K562 (cell line): Measurements from ENCODE around the gene AIG1. TPM values are rescaled to one million over a fixed set of nuclear protein-coding genes. Genes with fewer than 3 reads are reported as not detected.

Source experiments
- CHD1 ChIP-seq: fragments of 200-600 bp; sonication (generic); IDR thresholded peaks from one replicate; pipeline ENCODE4 v1.6.1; 2012; ENCODE audit warnings: mild to moderate bottlenecking, moderate library complexity, low read length, inconsistent platforms
- GATAD2A ChIP-seq: fragments of 450-650 bp; IDR thresholded peaks from 2 replicates; pipeline ENCODE4 v1.6.1; 2017
- GTF2F1 ChIP-seq: IDR thresholded peaks from 2 replicates; pipeline ENCODE4 v1.6.1; 2011; ENCODE audit warnings: low read depth, low read length, improper control_type of control experiment
- KDM5B ChIP-seq: fragments of 200-600 bp; sonication (generic); IDR thresholded peaks from 2 replicates; pipeline ENCODE4 v1.6.1; 2012; ENCODE audit warnings: low read depth, mild to moderate bottlenecking, moderate library complexity, low read length, control low read depth, inconsistent platforms; ENCODE audit not compliant: insufficient replicate concordance
- MAFG ChIP-seq: fragments of 450-650 bp; conservative IDR thresholded peaks from 2 replicates; pipeline ENCODE4 v1.6.1; 2016; ENCODE audit warnings: missing genetic modification characterization, missing compliant biosample characterization
- MCM2 ChIP-seq: fragments of 450-650 bp; IDR thresholded peaks from 2 replicates; pipeline ENCODE4 v1.6.1; 2017; ENCODE audit warnings: low read depth, mild to moderate bottlenecking
- SAP30 ChIP-seq: fragments of 200-600 bp; sonication (generic); IDR thresholded peaks from 2 replicates; pipeline ENCODE4 v1.6.1; 2012; ENCODE audit warnings: borderline replicate concordance, low read depth, mild to moderate bottlenecking, moderate library complexity, low read length, control low read depth, inconsistent platforms; ENCODE audit not compliant: insufficient read depth, poor library complexity, severe bottlenecking
- SIN3A ChIP-seq, 2 experiments: fragments of 150-350 bp in 1 of 2; IDR thresholded peaks; 2 replicates each; pipeline ENCODE4 v1.6.1; 2011 to 2016; ENCODE audit warnings: borderline replicate concordance in 2 of 2, low read depth in 2 of 2, low read length in 2 of 2, mild to moderate bottlenecking in 2 of 2, moderate library complexity in 2 of 2; ENCODE audit not compliant: control insufficient read depth in 1 of 2
- SMARCB1 ChIP-seq: IDR thresholded peaks from 2 replicates; pipeline ENCODE4 v1.6.1; 2011; ENCODE audit warnings: improper control_type of control experiment, low read depth; ENCODE audit not compliant: insufficient read length
- ZNF24 ChIP-seq: fragments of 450-650 bp; IDR thresholded peaks from 2 replicates; pipeline ENCODE4 v1.6.1; 2016
- ZNF431 ChIP-seq: sonication (generic); formaldehyde crosslinking; IDR thresholded peaks from 2 replicates; pipeline ENCODE4 v1.8.0; 2022; ENCODE audit warnings: mild to moderate bottlenecking, missing genetic modification reagents
- ZNF57 ChIP-seq: fragments of 450-650 bp; formaldehyde crosslinking; IDR thresholded peaks from 2 replicates; pipeline ENCODE4 v1.4.0; 2020; ENCODE audit warnings: mild to moderate bottlenecking, moderate library complexity
- ZNF584 ChIP-seq: fragments of 200-800 bp; sonication (Bioruptor generic); IDR thresholded peaks from 2 replicates; pipeline ENCODE4 v1.6.1; 2016; ENCODE audit warnings: low read depth, mild to moderate bottlenecking, missing genetic modification characterization, missing compliant biosample characterization
- ZNF707 ChIP-seq: fragments of 250-450 bp; sonication (Bioruptor Pico); conservative IDR thresholded peaks from 2 replicates; pipeline ENCODE4 v1.8.0; 2022; ENCODE audit warnings: inconsistent platforms, mild to moderate bottlenecking, moderate library complexity
- polyA plus RNA-seq, 8 experiments: library from polyadenylated mRNA; depleted of rRNA in 4 of 8; stranded (reverse) in 5 of 8; unstranded in 3 of 8; fragments of >200 nt; fragmentation: Nextera tagmentation in 2 of 8; fragmentation: Illumina TruSeq in 1 of 8; extraction: Ambion mirVana in 2 of 8; extraction: Trizol in 1 of 8; gene quantifications; 2 replicates each; pipeline versions ENCODE4 v1.2.1 to v1.2.3, GENCODE V29; 2011 to 2014; ENCODE audit warnings: inconsistent platforms in 1 of 8, missing spikeins in 1 of 8
- total RNA-seq, 7 experiments: library from RNA; depleted of rRNA in 6 of 7; stranded (reverse); fragments of >200 nt in 6 of 7; fragmentation: Illumina TruSeq in 2 of 7; extraction: Trizol in 2 of 7; gene quantifications; 2 replicates each; pipeline versions ENCODE4 v1.2.1 to v1.2.3, GENCODE V29; 2011 to 2021; ENCODE audit warnings: low replicate concordance in 1 of 7
- TF ChIP-seq, protein P1 (sequence below), 2 experiments: fragments of 450-650 bp in 1 of 2; IDR thresholded peaks; 2 replicates each; pipeline ENCODE4 v1.6.1; 2011 to 2017; ENCODE audit warnings: low read depth in 2 of 2, antibody characterized with exemption in 1 of 2, borderline replicate concordance in 1 of 2, low read length in 1 of 2, mild to moderate bottlenecking in 1 of 2, mixed read lengths in 1 of 2; ENCODE audit not compliant: control insufficient read depth in 1 of 2
- TF ChIP-seq, protein P2 (sequence below): fragments of 450-650 bp; formaldehyde crosslinking; IDR thresholded peaks from 2 replicates; pipeline ENCODE4 v1.4.0; 2020; ENCODE audit warnings: mild to moderate bottlenecking, moderate library complexity
- TF ChIP-seq, protein P3 (sequence below): fragments of 250-450 bp; sonication (Bioruptor Pico); IDR thresholded peaks from 2 replicates; pipeline ENCODE4 v1.5.0; 2020; ENCODE audit warnings: mild to moderate bottlenecking, borderline replicate concordance

AIG1 gene
- total and polyA plus RNA-seq, 9 of the 15 experiments (the other 6 are each of a cell fraction or from before 2014, with no cell fraction given) = 74.8 to 333 (median 127) TPM

DNA sequence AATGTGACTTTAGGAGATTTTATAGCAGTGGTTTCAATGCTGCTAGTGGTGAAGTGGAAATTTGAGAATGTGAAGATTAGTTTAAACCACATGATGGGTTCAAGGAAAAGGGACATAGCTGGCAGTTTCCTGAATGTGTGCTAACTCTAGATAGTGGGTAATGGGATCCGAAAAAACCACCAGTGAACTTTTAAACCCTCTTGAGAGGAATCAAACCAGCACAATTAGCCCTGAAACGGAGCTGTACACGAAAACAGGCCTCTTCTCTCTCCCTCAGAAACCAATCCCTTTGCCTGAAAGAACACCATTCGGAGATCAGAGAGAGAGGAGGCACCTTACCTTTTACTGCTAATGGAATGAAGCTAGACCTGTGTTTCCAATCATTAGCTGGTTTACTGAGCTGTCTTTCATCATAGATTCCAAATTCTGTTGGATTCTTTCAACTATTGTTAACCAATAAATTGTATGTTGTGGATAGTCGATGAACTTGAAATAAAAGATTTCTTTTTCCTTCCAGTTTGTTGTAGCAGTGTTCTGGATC lies 103.9 kb downstream of the AIG1 start (continued):
- TF ChIP-seq, protein P1, sequence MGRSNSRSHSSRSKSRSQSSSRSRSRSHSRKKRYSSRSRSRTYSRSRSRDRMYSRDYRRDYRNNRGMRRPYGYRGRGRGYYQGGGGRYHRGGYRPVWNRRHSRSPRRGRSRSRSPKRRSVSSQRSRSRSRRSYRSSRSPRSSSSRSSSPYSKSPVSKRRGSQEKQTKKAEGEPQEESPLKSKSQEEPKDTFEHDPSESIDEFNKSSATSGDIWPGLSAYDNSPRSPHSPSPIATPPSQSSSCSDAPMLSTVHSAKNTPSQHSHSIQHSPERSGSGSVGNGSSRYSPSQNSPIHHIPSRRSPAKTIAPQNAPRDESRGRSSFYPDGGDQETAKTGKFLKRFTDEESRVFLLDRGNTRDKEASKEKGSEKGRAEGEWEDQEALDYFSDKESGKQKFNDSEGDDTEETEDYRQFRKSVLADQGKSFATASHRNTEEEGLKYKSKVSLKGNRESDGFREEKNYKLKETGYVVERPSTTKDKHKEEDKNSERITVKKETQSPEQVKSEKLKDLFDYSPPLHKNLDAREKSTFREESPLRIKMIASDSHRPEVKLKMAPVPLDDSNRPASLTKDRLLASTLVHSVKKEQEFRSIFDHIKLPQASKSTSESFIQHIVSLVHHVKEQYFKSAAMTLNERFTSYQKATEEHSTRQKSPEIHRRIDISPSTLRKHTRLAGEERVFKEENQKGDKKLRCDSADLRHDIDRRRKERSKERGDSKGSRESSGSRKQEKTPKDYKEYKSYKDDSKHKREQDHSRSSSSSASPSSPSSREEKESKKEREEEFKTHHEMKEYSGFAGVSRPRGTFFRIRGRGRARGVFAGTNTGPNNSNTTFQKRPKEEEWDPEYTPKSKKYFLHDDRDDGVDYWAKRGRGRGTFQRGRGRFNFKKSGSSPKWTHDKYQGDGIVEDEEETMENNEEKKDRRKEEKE (IDR thresholded peaks at IDR 0.05; ENCODE audit: borderline replicate concordance in 1 of 2, control insufficient read depth in 1 of 2, low read depth in 2 of 2, low read length in 1 of 2) = peak in 1 of 2 experiments; percentile 74; a peak in 1 of 4 replicates
- 0 out of 2 replicates have a peak, but pooled peaks have one; percentile 18 for TF ChIP-seq ZNF431 (CRISPR knock-in tag)
- TF ChIP-seq, protein P2, sequence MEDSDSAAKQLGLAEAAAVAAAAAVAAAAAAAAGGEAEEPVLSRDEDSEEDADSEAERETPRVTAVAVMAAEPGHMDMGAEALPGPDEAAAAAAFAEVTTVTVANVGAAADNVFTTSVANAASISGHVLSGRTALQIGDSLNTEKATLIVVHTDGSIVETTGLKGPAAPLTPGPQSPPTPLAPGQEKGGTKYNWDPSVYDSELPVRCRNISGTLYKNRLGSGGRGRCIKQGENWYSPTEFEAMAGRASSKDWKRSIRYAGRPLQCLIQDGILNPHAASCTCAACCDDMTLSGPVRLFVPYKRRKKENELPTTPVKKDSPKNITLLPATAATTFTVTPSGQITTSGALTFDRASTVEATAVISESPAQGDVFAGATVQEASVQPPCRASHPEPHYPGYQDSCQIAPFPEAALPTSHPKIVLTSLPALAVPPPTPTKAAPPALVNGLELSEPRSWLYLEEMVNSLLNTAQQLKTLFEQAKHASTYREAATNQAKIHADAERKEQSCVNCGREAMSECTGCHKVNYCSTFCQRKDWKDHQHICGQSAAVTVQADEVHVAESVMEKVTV (CRISPR knock-in tag) = peak; percentile 46; the same call in 1 of the 2 replicates
- peak; percentile 83 for TF ChIP-seq KDM5B
- no peak for TF ChIP-seq MAFG
- no peak for TF ChIP-seq CHD1
- TF ChIP-seq ZNF24 = 0 out of 2 replicates have a peak, but pooled peaks have one; percentile 9
- TF ChIP-seq, protein P3, sequence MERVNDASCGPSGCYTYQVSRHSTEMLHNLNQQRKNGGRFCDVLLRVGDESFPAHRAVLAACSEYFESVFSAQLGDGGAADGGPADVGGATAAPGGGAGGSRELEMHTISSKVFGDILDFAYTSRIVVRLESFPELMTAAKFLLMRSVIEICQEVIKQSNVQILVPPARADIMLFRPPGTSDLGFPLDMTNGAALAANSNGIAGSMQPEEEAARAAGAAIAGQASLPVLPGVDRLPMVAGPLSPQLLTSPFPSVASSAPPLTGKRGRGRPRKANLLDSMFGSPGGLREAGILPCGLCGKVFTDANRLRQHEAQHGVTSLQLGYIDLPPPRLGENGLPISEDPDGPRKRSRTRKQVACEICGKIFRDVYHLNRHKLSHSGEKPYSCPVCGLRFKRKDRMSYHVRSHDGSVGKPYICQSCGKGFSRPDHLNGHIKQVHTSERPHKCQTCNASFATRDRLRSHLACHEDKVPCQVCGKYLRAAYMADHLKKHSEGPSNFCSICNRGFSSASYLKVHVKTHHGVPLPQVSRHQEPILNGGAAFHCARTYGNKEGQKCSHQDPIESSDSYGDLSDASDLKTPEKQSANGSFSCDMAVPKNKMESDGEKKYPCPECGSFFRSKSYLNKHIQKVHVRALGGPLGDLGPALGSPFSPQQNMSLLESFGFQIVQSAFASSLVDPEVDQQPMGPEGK (CRISPR knock-in tag) = no peak
- no peak for TF ChIP-seq MCM2
- TF ChIP-seq GTF2F1 = no peak
- no peak for TF ChIP-seq ZNF707 (CRISPR knock-in tag)
- 0 out of 2 replicates have a peak, but pooled peaks have one; percentile 78 for TF ChIP-seq ZNF584
- TF ChIP-seq SMARCB1 = peak; percentile 64
- 0 out of 2 replicates have a peak, but pooled peaks have one; percentile 48 for TF ChIP-seq GATAD2A
- TF ChIP-seq SAP30 = no peak
- TF ChIP-seq ZNF57 (CRISPR knock-in tag) = no peak
- TF ChIP-seq SIN3A (IDR thresholded peaks at IDR 0.05; ENCODE audit: borderline replicate concordance in 2 of 2, control insufficient read depth in 1 of 2, low read depth in 2 of 2, low read length in 2 of 2) = 0 out of 4 replicates have a peak, but pooled peaks of 1 of the 2 experiments have one; percentile 51
